Adrenal gland (tissue), 5 donors: Measurements from ENCODE around the gene KIAA0930.

Experiments used
- POLR2A ChIP-seq, 2 donors: fragments of 450-650 bp; IDR thresholded peaks; one replicate each; pipeline ENCODE4 v1.6.1; 2017; ENCODE audit warnings: antibody characterized with exemption in 2 of 2, mild to moderate bottlenecking in 2 of 2, moderate library complexity in 1 of 2
- TF ChIP-seq, protein P1 (sequence below), 6 experiments: fragments of 450-650 bp in 4 of 6; fragments of 200-600 bp in 2 of 6; sonication (generic) in 1 of 6; IDR thresholded peaks; 1 replicate in 5 of 6; 2 replicates in 1 of 6; pipeline versions ENCODE4 v1.5.1 to v1.8.0; 2016 to 2021; ENCODE audit warnings: antibody characterized with exemption in 6 of 6, mild to moderate bottlenecking in 2 of 6, moderate library complexity in 1 of 6
- donor health status: DM: no; HTN: no; CAD: no.

GRCh38 chr22:45200230-45200629 lies 40.5 kb downstream of the KIAA0930 start:
- no peak for TF ChIP-seq POLR2A (IDR thresholded peaks at IDR 0.05)
- TF ChIP-seq, protein P1, sequence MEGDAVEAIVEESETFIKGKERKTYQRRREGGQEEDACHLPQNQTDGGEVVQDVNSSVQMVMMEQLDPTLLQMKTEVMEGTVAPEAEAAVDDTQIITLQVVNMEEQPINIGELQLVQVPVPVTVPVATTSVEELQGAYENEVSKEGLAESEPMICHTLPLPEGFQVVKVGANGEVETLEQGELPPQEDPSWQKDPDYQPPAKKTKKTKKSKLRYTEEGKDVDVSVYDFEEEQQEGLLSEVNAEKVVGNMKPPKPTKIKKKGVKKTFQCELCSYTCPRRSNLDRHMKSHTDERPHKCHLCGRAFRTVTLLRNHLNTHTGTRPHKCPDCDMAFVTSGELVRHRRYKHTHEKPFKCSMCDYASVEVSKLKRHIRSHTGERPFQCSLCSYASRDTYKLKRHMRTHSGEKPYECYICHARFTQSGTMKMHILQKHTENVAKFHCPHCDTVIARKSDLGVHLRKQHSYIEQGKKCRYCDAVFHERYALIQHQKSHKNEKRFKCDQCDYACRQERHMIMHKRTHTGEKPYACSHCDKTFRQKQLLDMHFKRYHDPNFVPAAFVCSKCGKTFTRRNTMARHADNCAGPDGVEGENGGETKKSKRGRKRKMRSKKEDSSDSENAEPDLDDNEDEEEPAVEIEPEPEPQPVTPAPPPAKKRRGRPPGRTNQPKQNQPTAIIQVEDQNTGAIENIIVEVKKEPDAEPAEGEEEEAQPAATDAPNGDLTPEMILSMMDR (IDR thresholded peaks at IDR 0.05) = no peak
